Omental fat pad (tissue), 4 donors: ENCODE measurements around the gene XPO4. TPM values are rescaled to one million over a fixed set of nuclear protein-coding genes. Genes with fewer than 3 reads are reported as not detected.

ENCODE experiments used
- ATAC-seq: fragments of 150-250 bp; one replicate; pipeline ENCODE4 v1.9.1; 2016; ENCODE audit warnings: mild to moderate bottlenecking, moderate library complexity; ENCODE audit not compliant: low FRiP score
- DNase-seq: peaks from one replicate; pipeline ENCODE4 v3.0.0-alpha.2; 2019; ENCODE audit warnings: low spot score
- CTCF ChIP-seq, 3 donors: fragments of 450-650 bp; IDR thresholded peaks; one replicate each; pipeline ENCODE4 v1.5.1; 2016 to 2017; ENCODE audit warnings: antibody characterized with exemption in 3 of 3, mild to moderate bottlenecking in 3 of 3, moderate library complexity in 2 of 3
- total RNA-seq, 4 donors: library from RNA; depleted of rRNA; stranded (reverse); fragments of >200 nt; gene quantifications; one replicate each; pipeline ENCODE4 v1.1.0, GENCODE V29; 2016

XPO4 gene
- total RNA-seq, 4 donors from 2014 or later: 14.5 to 24.5 (median 15.1) TPM

GRCh38 chr13:20826843-20827560, 75.5 kb downstream of the XPO4 start:
- DNase-seq: no peak
- TF ChIP-seq CTCF (IDR thresholded peaks at IDR 0.05): no peak
- no peak for ATAC-seq

DNA sequence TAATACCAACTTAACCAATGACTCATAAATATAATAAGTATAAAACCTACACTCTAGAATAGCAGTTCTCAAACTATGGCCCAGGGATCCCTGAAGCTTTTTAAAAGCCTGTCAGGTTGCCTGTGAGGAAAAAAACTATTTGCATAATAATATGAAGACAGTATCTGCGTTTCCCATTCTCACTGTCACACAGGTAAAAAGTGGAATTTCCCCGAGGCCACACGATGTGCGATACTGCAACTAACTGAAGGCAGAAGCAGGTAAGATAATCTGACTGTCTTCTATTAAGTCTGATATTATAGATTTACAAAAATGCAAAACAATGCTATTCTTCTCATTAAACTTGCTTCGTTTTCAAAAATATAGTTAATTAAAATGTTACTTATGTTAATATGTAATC, 76.2 kb downstream of the XPO4 start:
- no peak for DNase-seq
- TF ChIP-seq CTCF (IDR thresholded peaks at IDR 0.05): no peak
- ATAC-seq: no peak

DNA sequence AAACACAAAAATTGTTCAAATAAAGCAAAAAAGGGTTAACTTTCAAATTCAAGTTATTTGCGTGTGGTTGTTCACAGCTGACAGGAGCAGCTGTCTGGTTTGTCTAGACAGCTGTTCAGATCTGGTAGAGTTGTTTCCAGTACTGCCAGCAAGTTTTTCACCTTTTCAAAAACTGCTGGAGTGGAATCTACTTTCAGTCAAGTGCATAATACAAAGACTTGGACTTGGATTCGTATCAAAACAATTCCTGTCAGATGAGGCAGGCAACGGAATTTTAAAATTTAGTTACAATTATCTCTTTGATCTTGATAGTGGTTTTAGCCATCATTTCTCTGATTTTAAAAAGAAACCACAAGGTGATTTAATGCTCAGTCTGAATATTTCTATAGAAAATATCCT, 77.1 kb downstream of the XPO4 start:
- no peak for TF ChIP-seq CTCF (IDR thresholded peaks at IDR 0.05)
- DNase-seq: no peak
- ATAC-seq: no peak

GRCh38 chr13:20824762-20825476, 77.6 kb downstream of the XPO4 start:
- TF ChIP-seq CTCF (IDR thresholded peaks at IDR 0.05): no peak
- no peak for DNase-seq
- no peak for ATAC-seq

DNA sequence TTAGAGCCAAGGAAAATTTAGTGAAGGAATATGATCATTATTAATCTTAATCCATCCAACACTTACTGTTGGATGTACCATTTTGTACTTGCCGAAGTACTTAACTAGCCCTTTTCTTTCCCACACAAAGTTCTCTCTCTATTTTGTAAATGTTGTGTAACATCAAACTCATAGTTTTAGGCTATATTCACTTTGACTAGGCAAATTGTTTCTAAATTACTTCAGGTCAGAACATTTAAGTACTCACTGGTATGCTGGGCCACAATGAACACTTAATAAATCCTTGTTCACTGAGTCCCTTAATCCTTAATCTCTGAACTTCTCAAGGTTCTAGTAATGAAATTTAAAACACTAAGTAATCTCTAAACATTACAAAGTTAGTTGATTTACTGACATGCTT, 79.5 kb downstream of the XPO4 start:
- ATAC-seq (no peak), DNase-seq (no peak)
- TF ChIP-seq CTCF (IDR thresholded peaks at IDR 0.05): no peak

- ATAC-seq (no peak), DNase-seq (no peak)
- TF ChIP-seq CTCF (IDR thresholded peaks at IDR 0.05): no peak
Measured at GRCh38 chr13:20822406-20822805, 80.1 kb downstream of the XPO4 start.

DNA sequence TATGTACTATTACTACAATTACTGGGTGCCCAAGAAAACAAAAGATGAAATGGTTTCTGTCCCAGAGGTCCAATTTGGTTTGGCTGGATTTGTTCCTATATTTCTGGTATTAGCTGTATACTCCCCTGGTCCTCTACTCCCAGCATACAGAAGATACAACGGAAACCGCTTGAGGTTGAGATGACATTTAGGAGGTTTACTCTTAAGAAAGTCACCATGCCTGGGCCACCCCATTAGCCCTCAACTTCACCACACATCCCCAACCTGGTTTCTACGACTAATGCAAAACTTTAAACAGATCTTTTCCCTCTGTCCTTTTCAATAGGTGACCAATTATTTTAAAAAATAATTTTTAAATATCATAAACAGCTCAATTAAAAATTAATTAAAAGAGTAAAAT, 82.8 kb downstream of the XPO4 start:
- no peak for DNase-seq
- no peak for TF ChIP-seq CTCF (IDR thresholded peaks at IDR 0.05)
- ATAC-seq: no peak
